Stimulated activated CD4-positive, alpha-beta T cell treated with anti-CD3 and anti-CD28 coated beads, Interleukin-2, amount 100 ng/mL, for 4 hours (primary cell): ENCODE data around the gene TNIK.

Experiments used
- DNase-seq: peaks from one replicate; pipeline ENCODE4 v3.0.0-alpha.2; 2020; ENCODE audit warnings: low read depth

Gene TNIK

DNA sequence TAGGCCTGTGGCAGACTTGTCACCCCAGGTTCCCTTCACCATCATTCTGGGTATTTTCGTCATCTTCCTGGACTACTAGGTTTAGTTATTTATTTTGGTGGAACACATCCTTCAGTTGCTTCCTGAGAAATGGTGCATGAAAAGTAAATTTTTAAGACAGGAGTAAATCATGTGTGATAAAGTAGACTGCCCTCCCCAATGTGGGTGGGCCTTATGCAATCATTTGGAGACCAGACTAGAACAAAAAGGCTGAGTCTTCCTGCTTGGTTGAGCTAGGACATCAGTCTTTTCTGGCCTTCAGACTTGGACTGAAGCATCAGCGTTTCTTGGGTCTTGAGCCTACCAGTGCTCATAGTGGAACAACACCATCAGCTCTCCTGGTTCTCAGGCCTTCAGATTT lies 382.9 kb downstream of the TNIK start:
- DNase-seq, result no peak

DNA sequence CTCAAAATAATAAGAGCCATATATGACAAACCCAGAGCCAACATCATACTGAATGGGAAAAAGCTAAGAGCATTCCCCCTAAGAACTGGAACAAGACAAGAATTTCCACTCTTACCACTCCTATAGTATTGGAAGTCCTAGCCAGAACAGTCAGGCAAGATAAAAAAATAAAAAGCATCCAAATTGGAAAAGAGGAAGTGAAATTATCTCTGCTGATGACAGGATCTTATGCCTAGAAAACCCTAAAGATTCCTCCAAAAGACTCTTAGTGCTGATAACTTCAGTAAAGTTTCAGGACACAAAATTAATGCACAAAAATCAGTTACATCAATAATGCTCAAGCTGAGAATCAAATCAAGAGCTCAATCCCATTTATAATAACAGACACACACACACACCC lies 387.8 kb downstream of the TNIK start:
- no peak for DNase-seq

DNA sequence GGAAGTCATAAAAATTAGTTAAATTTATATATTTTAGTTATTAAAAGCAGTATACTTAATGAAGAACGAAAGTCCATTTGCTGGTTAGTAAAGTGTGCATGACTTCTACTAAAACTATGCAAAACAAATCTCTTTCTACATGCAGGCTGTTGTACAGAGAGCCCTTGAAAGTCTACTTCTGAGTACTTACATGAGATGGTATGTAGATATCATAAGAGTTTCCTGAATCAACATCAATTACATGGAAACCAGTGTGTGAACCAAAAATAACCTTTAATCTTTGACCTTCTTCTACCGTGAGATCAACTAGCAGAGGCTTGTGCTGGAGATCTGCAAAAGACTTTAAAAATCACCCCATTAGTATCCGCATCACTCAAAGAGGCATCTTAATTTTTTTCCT lies 391.5 kb downstream of the TNIK start:
- DNase-seq, result no peak

DNA sequence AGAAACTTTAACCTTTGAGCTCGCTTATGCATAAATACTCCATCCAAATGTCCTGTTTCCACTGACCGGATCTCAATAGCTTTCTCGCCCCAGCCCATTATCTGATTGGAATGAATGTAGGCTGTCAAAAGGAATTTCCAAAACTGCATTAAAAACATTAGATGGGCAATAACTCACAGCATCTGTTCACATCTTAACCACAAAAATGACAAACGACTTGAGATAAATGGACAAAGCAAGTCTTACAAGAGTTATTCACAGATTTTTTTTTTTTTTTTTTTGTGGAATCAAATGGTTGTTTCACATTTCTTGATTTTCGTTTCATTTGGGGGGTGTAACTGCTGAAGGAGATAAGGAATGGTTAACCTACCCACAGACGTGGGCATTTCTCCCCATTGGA lies 394.0 kb downstream of the TNIK start:
- DNase-seq, result no peak

DNA sequence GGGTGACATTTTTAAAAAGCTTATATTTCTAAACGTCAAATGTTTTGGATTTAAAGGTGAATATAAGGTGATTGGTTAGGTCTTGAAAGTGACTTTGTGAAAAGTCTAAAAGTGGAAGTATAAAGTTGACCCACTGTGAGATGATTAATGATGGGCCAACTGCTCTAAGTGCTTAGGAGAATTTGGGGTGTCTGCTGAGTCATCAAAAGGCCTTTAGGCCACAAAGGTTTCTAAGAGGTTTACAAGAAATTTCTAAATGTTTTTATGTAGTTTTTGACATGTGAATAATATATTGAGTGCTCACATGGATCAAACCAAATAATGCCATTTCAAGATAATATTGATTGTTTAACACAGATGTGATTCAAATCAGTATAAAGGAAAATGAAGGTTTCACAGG lies 394.5 kb downstream of the TNIK start:
- DNase-seq, result no peak

DNA sequence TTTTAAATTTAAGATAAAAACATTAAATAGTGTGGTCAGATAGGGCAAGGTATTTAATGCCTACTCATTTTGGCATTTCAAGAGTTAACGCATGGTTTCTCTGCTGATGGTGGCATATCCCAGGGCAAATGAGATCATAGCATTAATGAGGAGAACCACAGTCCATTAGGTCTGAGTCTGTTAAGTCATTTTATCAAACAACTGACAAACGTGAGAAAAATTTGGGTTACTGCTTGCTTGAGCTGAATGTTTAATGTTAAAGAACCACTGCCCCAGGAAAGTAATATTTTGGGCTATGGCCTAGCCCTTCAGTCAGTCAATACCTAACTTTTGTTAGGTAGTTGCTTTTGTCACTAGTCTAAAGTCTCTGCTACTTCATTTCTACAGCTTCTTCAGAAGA lies 395.7 kb downstream of the TNIK start:
- DNase-seq, result no peak

DNA sequence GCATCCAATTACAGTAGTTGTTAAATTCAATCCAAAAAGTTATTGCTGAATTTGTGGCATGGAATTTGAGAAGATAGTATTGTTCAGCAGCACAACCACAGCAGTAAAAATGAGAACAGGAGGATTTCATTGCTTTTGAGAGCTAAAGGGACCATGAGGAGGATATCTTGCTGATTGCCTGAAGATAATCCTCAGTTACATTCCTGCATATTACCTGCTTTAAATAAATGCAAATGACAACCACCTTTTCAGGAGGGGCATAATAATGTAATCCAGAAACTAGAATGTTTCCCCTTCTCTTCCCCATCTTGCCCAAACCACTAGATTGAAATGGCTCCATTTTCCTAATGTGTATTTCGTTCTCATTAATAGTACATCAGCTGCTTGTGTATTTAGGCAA lies 398.5 kb downstream of the TNIK start:
- no peak for DNase-seq

DNA sequence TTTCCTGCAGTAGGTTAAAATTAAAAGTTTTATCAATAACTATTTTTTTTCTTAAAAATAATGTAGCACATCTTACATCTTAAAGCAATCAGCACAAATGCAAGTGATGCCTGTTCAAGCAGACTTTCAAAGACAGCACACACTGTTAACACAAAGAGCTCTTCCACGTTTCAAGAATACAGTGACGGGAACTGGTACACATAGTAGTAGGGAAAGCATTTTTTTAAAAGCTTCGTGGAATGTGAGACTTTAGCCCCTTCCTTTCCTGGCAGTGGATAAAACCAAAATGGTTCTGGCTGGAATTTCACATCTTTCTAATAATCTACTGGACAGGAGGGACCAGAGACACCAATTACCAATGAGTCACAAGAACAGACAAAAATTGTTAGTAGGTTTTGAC lies 400.2 kb downstream of the TNIK start:
- no peak for DNase-seq

DNA sequence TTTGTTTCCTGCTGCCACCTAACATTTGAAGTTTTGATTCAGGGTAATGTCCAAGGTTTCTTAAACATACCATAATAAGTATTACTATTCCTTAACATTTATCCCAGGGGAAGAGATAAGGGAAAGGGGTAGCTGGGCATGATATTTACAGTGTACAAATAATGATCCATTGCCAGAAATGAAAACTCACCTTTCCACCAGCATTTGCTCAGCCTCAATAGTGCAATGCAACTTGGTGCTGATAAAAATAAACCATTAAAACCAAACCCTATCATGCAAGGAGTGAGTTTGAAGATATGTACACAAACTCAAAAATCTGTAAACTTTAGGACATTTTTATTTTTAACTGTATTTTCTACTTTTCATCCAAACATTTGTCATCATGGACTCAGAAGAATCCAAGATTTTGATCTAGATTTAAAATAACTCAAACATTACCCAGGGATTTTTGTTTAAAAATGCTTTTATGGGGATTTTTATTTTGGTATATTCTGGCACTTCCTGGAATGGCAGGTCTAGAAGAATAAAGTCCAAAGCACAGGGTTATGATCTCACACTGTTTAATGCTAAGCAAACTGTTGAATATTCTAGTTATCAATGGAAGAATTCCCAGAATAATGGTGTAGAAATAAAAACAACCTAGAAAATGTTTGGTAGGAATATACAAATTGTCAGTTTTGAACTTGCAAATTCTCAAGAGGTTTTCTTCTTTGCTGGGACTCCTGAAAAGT lies 401.2 kb downstream of the TNIK start:
- DNase-seq, result no peak

DNA sequence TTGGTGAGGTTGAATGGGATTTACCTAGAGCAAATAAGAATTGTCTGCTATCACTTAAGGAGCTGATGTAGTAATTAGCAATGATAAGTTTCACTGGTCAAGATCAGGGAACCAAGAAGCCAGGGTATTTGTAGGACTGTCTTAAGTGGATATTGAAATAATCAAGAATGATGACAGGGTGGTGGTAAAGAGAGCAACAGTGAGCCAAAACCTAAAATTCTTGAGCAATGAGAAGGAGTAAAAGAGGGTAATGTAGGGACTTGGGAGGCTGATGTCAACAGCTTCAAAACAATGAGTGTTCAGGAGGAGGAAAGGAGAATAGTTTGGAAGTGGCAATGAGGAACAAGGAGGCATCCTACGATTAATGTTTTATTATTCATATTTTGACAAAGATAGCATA lies 402.1 kb downstream of the TNIK start:
- no peak for DNase-seq

DNA sequence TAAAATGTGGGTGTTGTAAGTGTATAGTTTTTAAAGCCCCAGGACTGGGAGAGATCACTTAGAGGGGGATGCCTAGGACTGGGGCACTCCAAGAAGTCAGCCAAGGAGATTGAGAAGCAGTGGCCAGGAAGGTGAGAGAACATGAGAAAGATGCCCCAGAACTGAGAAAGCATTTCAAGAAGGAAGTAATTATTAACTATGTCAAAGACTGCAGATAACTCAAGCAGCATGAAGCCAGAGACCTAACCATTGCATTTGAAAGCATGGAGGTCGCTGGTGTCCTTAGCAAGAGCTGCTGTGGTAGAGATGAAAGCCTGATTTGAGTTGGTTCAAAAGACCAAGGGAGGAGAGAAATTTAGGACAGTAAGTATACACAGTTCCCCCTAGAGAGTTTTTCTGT lies 403.1 kb downstream of the TNIK start:
- no peak for DNase-seq

DNA sequence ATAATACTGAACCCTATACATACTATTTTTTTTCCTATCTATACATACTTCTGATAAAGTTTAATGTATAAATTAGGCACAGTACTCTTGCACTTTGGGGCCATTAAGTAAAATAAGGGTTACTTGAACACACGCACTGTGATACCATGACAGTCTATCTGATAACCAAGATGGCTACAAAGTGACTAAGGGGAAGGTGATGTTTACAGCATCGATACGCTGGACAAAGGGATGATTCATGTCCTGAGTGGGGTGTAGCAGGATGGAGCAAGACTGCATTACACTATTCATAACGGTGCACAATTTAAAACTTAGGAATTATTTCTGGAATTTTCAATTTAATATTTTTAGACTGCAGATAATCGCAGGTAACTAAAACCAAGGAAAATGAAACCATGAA lies 403.7 kb downstream of the TNIK start:
- no peak for DNase-seq

DNA sequence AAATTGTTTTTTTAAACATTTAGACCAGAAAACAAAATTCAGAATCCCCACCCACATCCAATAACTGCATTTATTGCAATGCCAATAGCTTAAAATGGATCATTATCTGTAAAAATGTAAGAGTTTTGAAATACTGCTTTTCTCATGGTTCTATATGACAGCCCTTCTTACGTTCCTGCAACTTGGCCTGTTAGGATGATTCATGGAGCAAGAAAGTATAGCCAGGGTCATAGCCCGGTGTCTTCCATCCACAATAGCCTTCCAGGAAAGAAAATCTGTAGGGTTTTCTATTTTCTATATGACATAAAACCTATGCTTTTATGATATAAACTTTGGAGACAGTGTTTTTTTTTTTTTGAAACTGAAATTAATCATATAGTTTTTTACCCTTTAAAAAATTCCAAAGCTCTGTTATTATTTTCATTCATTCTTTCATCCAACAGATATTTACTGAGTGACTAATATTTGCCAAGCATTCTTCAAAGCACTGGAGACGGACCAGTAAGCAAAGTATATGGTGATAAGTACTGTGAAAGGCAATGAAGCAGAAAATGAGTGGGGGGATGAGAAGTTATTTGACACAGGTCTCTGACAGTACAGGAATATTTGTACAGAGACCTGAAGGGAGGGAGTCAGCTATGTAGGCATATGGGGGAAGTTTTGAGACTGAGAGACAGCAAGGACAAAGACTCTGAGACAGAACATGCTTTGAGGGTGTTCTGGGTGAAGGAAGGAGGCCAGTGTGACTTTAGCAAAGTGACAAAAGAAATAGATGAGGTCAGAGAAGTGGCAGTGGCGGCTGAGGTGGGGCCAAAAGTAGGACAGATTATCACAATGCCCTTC lies 404.6 kb downstream of the TNIK start:
- DNase-seq, result no peak

DNA sequence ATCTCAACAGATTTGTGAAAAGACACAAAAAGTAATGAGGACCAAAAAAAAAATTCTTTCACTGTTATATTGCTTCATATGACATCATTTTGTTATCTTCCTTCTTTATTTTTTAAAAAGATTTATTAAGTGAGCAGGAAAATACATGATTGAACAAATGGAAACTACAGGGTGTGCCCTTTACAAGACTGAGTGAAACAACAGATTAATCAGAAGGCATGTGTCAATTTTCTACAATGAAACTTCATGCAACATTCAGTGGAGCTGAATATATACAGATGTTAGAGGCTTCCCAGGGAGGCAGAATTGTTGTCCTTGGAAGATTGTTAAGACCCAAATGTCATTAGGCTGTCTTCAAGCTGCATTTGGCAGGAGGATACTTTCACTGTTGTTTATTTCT lies 405.3 kb downstream of the TNIK start:
- no peak for DNase-seq

DNA sequence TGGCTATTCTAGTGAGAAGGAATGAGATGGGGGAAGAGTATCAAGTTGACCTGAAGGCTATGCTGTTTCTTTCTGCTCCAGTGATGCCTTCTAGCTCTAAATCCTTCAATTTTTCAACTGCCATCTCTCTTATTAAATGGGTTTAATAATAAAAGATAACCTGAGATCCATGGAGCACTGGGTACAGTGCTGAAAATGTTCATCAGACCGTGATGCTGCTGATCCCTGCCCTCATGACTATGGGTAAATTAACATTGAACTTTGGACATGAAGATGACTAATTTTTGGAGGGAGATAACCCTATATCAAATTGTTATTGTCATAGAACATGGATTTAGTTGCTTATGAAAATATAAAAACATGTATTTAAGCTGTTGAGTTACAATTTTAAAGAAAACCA lies 406.0 kb downstream of the TNIK start:
- no peak for DNase-seq

DNA sequence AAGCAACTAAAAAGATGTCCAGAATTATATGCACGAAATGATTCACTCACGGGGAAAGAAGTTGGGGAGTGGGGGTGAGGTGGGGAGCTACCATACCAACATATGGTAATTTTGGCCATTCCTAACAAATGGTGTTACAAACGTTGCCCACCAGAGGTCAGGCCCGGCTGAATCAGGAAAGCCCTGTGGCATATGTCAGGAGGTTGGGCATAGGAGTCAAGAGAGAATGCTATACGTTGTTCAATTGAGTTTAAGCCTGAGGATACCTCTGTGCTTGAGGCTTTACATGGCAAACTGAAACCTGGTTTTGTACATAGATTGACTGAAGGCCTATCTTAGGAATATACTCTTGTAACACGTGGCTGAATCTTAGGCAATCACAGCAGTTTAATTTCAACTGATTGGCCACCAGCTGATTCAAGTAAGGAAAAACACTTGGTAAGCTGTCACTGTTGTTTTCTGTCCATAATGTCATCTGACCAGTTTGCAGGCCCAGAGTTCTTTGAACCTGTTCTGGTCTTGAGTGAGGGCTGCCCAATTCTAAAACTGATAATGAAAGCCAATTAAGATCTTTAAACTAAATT lies 410.3 kb downstream of the TNIK start:
- DNase-seq, result peak; percentile 10

DNA sequence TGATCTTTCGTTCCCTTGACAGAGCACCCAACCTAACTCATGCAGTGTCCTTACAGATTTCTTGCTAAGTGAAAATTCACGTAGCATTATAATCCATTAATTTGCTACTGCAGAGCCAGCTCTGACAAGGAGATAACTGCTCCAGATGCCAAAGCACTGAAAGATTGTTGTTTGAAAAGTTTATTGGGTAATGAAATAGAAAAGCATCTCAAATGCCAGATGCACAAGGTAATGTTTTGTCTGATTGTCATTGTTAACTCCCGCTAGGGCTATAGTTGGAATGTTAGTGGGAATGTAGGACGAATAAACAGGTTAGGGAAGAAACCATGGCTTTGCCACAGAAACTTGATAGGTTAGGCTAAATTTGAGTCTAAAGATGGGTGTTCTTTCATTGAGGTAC lies 413.4 kb downstream of the TNIK start:
- no peak for DNase-seq

DNA sequence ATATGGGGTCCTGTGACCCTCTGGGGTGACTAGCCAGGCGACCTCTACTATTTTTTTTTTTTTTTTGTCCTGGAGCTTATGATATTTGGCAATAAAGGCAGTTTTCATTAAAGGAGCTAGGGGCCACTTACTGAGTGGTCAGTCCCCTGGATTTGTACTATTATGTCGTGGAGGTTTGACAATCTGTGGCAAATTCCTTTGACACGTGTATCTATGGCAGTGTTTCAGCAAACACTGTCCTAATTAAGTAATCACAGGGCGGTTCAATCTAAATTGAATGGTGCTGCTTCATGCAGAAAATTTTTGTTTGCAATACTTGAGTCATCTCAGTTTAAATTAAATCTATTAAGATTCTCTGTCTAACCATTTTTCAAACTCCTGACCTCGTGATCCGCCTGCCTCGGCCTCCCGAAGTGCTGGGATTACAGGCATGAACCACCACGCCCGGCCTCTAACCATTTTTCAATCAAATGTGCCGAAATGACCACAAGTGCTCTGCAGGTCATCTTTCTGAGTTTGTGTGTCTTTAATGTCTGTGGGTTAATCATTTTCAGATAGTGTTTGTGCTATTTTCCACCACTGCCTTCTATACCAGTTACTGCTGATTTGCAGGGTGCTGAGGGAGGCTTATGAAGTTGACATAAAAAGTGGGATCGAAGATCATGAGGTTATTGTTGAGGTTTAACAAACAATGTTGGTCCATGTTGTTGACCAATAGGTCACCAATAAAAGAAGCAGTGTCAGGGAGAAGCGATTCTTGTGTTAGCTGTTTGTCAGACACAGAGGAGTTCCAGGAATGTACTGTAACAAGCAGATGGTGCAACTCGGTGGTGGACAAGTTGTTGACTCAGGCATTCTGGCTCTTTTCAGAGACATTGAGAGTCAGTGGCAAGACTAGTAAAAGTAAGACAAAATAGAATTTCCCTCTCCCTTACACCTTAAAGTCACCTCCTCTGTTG lies 415.1 kb downstream of the TNIK start:
- DNase-seq, result no peak

DNA sequence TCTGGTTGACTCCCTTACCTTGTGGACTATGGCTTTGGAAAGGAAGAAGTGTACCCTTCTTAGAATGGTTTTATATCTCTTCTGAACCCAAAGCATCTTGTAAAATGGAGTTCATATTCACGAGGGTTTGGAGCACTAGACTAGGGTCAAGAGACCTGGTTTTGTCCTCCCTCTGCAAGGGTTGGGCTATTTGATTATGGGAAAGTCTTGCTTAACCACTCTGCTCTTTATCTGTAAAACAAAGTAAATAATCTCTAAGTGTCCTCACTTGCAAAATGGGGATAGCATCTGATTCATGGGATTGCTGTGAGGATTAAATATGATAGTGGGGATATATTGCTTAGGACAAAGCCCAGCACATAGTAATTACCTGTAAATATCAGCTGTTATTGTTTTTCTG lies 415.8 kb downstream of the TNIK start:
- DNase-seq, result no peak

DNA sequence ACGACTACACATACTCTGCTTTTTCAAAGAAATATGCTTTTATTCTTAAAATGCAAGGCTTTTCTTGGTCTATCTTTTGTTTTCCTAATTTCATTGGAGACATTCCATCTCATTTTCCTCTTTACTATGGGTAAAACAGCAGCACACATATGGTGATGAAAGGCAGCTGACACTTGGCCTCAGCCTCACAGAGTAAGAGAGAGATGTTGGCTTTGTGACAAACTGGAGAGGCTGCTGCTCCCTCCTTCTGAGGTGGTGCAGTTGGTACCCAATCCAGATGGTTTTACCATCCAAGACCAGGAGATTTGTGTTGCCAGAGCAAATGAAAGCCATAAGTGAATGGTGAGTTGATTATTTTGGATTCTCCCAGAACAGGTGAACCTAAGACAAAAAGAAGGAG lies 420.5 kb downstream of the TNIK start:
- no peak for DNase-seq

DNA sequence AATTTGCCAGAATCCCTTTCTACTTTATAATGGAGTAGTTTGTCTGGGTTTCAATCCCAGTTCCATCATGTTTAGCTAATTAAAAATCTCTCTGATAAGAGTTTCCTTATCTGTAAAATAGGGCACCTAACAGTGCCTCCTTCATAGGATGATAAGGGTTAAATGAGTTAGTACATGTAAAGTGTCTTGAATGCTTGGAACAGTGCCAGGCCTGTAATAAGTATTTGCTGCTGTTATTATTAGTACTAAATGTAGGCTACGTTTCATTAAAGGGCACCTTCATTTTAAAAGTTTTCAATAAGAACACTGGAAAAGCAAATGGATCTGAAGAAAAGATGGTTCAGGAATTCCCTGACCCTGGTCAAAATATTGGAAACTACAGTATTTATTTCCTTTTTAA lies 421.9 kb downstream of the TNIK start:
- no peak for DNase-seq

DNA sequence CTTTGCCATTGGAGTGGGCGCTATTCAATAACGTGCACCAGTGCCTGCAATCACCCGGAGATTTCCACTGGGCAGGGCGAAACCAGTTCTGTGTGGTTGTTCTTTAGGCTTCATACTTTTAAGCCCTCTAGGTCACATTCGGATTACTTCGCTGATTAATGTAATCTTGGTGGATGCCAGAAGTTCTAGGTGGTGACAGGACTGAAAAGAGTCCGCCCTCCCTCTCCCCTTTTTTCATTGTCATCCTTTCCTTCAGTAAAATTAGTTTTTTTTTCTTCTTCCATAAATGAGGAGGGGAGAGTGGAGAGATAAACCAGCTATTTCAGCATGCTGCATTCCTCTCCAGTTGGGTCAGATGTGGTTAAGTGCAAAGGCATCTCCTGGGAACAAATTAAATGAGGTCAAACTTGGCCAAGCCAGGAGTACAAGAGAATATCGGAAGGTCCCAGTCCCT lies 431.4 kb downstream of the TNIK start:
- DNase-seq, result no peak
